ENCODE data around the gene LDB2.
A peak's percentile ranks its signal among the peaks of the same experiment; 100 is the strongest.

The LDB2 gene

GRCh38 chr4:16758255-16758654, 140.2 kb downstream of the LDB2 start:
- TF ChIP-seq, protein P1, sequence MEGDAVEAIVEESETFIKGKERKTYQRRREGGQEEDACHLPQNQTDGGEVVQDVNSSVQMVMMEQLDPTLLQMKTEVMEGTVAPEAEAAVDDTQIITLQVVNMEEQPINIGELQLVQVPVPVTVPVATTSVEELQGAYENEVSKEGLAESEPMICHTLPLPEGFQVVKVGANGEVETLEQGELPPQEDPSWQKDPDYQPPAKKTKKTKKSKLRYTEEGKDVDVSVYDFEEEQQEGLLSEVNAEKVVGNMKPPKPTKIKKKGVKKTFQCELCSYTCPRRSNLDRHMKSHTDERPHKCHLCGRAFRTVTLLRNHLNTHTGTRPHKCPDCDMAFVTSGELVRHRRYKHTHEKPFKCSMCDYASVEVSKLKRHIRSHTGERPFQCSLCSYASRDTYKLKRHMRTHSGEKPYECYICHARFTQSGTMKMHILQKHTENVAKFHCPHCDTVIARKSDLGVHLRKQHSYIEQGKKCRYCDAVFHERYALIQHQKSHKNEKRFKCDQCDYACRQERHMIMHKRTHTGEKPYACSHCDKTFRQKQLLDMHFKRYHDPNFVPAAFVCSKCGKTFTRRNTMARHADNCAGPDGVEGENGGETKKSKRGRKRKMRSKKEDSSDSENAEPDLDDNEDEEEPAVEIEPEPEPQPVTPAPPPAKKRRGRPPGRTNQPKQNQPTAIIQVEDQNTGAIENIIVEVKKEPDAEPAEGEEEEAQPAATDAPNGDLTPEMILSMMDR (IDR thresholded peaks at IDR 0.05; ENCODE audit: low read depth, low read length): no peak
- DNase-seq (ENCODE audit: low read depth in 2 of 2): no peak
- no peak overlapping the region for H3K4me3 ChIP-seq (replicated peaks in 1 of 2; ENCODE audit: low read depth in 2 of 2, low read length in 2 of 2)

- peak; percentile 37 to 57 for DNase-seq (ENCODE audit: low read depth in 2 of 2)
- H3K4me3 ChIP-seq (replicated peaks in 1 of 2; ENCODE audit: low read depth in 2 of 2, low read length in 2 of 2): no peak overlapping the region
Observed at GRCh38 chr4:16757080-16757521, 141.3 kb downstream of the LDB2 start.

DNA sequence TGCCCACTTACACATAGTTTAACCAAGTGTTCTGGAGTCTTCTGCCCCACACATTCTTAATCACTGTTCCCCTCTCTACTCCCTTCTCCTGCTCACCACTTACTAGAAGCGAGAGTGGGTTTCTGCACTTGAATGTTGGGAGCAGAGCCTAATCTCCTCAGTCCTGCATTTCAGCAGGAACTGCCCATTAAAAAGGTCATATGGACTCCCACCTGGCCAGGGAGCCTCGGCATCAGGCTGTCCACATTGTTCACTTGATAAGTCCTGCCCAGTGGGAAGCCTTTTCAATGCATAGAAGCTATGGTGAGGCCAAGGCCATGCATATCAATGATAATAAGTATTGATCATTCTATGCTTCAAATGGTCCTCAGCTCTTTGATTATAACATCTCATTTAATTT, 144.3 kb downstream of the LDB2 start:
- DNase-seq (ENCODE audit: low read depth in 2 of 2): no peak
- no peak overlapping the region for H3K4me3 ChIP-seq (replicated peaks in 1 of 2; ENCODE audit: low read depth in 2 of 2, low read length in 2 of 2)
- TF ChIP-seq, protein P1 (IDR thresholded peaks at IDR 0.05; ENCODE audit: low read depth, low read length): no peak

More at GRCh38 chr4:16757080-16757521, 141.3 kb downstream of the LDB2 start:
- TF ChIP-seq, protein P1 (IDR thresholded peaks at IDR 0.05; ENCODE audit: low read depth, low read length): no peak

GRCh38 chr4:16752150-16752549, 146.3 kb downstream of the LDB2 start:
- DNase-seq (ENCODE audit: low read depth in 2 of 2): peak; percentile 52 to 58
- no peak overlapping the region for H3K4me3 ChIP-seq (replicated peaks in 1 of 2; ENCODE audit: low read depth in 2 of 2, low read length in 2 of 2)
- TF ChIP-seq, protein P1 (IDR thresholded peaks at IDR 0.05; ENCODE audit: low read depth, low read length): peak; percentile 43

DNA sequence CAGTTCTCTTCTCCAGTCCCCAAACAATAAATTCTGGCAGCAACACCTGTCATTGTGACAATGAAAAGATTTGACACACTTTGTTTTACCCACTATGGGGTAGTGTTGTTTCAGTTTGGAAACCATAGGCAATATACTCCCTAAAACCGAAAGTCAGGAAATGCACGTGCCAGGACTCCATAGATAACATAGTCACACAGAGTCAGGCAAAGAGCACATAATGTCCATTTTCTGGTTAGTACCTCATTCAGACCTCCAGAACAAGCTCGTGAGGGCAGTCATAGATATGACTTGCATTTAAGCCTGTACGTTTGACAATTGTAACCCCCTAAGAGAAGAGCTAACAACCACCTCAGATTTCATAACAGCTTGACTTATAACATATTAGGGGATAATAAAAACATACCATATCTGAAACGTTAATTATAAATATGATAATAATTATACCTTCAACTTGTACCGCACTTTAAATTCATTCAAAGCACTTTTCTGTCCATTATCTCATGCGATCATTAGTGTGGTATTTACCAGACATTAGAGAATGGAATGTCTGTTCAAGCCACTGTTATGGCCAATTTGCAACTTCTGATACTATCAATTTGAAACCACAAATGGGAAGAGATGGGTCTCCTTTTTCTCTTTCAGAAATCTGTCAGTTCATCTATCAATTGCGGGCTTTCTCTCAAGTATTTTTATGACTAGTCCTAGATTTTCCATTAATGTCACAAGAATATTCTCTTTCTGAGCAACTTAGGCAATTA, 147.4 kb downstream of the LDB2 start:
- no peak overlapping the region for H3K4me3 ChIP-seq (replicated peaks in 1 of 2; ENCODE audit: low read depth in 2 of 2, low read length in 2 of 2)
- TF ChIP-seq, protein P1 (IDR thresholded peaks at IDR 0.05; ENCODE audit: low read depth, low read length): no peak
- DNase-seq (ENCODE audit: low read depth in 2 of 2): peak in 1 of 2 donors; percentile 24

DNA sequence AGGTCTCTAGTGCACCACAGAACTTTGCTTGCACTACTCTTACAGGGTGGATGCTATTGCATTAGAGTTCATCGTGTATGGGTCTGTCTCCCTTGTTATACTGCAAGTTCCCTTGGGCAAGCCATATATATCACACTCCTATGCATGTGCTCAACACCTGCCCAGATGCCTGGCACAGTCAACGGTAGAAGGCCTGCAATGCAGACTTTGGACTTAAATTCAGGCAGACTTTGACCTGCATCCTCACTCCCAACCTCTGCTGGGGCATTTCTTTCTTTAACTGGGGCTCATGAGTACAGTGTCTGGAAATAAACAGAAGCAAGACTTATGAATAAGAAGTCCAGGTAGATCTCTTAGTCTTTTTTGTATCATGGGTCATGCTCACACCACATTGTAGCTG, 148.2 kb downstream of the LDB2 start:
- DNase-seq (ENCODE audit: low read depth in 2 of 2): no peak
- TF ChIP-seq, protein P1 (IDR thresholded peaks at IDR 0.05; ENCODE audit: low read depth, low read length): no peak
- no peak overlapping the region for H3K4me3 ChIP-seq (replicated peaks in 1 of 2; ENCODE audit: low read depth in 2 of 2, low read length in 2 of 2)
